Measurements from ENCODE around the gene HSD3B2. TPM values are rescaled to one million over a fixed set of nuclear protein-coding genes. Genes with fewer than 3 reads are reported as not detected.

The HSD3B2 gene
- not detected in 2 replicates for total RNA-seq

GRCh38 chr1:119414950-119415349, at the start of gene HSD3B2:
Gene HSD3B2 (plus strand): TSS chr1:119415150. CDS start chr1:119415420, 270 bp downstream.

DNA sequence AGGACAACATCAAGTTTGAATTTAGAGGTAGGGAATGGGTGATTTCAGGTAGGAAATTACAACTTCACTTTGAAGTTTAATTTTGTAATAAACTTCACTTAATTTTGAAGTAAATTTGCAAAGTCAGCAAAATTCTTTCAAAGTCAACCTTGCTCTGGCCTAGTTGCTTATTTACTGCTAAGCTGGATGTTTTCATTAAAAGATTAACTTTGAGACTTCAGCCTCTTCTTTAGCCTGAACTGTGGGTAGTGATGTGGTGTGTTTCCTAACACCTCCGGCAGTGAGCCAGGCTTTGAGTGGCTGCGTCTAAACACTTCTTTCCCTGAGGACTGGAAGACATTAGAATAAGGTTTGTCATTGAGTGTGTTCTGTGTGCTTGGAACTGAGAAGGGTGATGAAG, 46.4 kb upstream of the HSD3B2 start, which contains the start of gene HAO2:
HAO2 (plus strand) TSS at position 232 of the 400 bp plus-strand sequence. CDS start 12,301 bp downstream, outside the sequence.

Other genes starting within 250 kb of the HSD3B2 start
- gene HAO2, start 46.4 kb upstream of the HSD3B2 start, total RNA-seq = not detected in 2 replicates
- gene HSD3B1, start 92.1 kb downstream of the HSD3B2 start, total RNA-seq = not detected in 2 replicates
- gene ZNF697, start 233.1 kb downstream of the HSD3B2 start, total RNA-seq = 6.1 and 9.4 TPM in 2 replicates

Data from articular chondrocyte of knee joint (primary cell).